Naive thymus-derived CD4-positive, alpha-beta T cell (primary cell): ENCODE data around the gene ANKMY2. TPM values are rescaled to one million over a fixed set of nuclear protein-coding genes. Genes with fewer than 3 reads are reported as not detected.

ENCODE experiments used
- ATAC-seq: fragments of 150-1000 bp; cut with Tn5 transposase; 2 replicates; pipeline ENCODE4 v1.10.0; 2021; ENCODE audit warnings: mild to moderate bottlenecking, moderate library complexity
- CTCF ChIA-PET: fragments of 350-600 bp; sonication (Branson Sonifier 250); formaldehyde crosslinking; loops from one replicate; lab custom pipeline; 2021; ENCODE audit warnings: antibody characterized with exemption; lab: Charles Lee
- POLR2A ChIA-PET: fragments of 350-600 bp; sonication (Branson Sonifier 250); formaldehyde crosslinking; loops from one replicate; lab custom pipeline; 2021; ENCODE audit warnings: antibody characterized with exemption, inconsistent platforms; lab: Charles Lee
- DNase-seq, 9 donors: peaks; one replicate each; pipeline versions ENCODE4 v3.0.0 to v3.0.0-alpha.2; 2020 to 2022; ENCODE audit warnings: mixed read lengths in 1 of 9
- H3K27ac ChIP-seq: one replicate; pipeline ENCODE4 v1.7.0; 2013; ENCODE audit warnings: mild to moderate bottlenecking, low read depth, low read length, moderate library complexity
- H3K27me3 ChIP-seq, 2 donors: one replicate each; pipeline ENCODE4 v1.7.0; 2013; ENCODE audit warnings: low read length in 2 of 2, mild to moderate bottlenecking in 2 of 2, moderate library complexity in 2 of 2; ENCODE audit not compliant: control insufficient read depth in 2 of 2, insufficient read depth in 2 of 2
- H3K36me3 ChIP-seq, 3 experiments: 1 replicate in 2 of 3; 2 replicates in 1 of 3; pipeline ENCODE4 v1.7.0; 2013; ENCODE audit warnings: low read length in 3 of 3, mild to moderate bottlenecking in 3 of 3, moderate library complexity in 1 of 3; ENCODE audit not compliant: insufficient read depth in 3 of 3, control insufficient read depth in 2 of 3
- H3K4me1 ChIP-seq, 2 donors: one replicate each; pipeline ENCODE4 v1.7.0; 2013; ENCODE audit warnings: low read length in 2 of 2, mild to moderate bottlenecking in 2 of 2, moderate library complexity in 1 of 2; ENCODE audit not compliant: control insufficient read depth in 2 of 2, insufficient read depth in 2 of 2
- H3K4me3 ChIP-seq: 2 replicates; pipeline ENCODE4 v1.7.0; 2013; ENCODE audit warnings: mild to moderate bottlenecking, low read length
- H3K9me3 ChIP-seq, 3 experiments: 1 replicate in 2 of 3; 2 replicates in 1 of 3; pipeline ENCODE4 v1.7.0; 2013; ENCODE audit warnings: low read length in 3 of 3; ENCODE audit not compliant: control insufficient read depth in 2 of 3
- H3K27ac Mint-ChIP-seq, 9 donors: one replicate each; pipeline ENCODE4 v1.8.0; 2020 to 2022; ENCODE audit warnings: mixed read lengths in 9 of 9, mild to moderate bottlenecking in 8 of 9, moderate library complexity in 5 of 9, inconsistent platforms in 2 of 9
- H3K27me3 Mint-ChIP-seq, 5 donors: one replicate each; pipeline ENCODE4 v1.8.0; 2021 to 2022; ENCODE audit warnings: mixed read lengths in 5 of 5, mild to moderate bottlenecking in 1 of 5
- H3K36me3 Mint-ChIP-seq, 5 donors: one replicate each; pipeline ENCODE4 v1.8.0; 2020 to 2022; ENCODE audit warnings: mixed read lengths in 5 of 5, mild to moderate bottlenecking in 3 of 5, inconsistent platforms in 1 of 5
- H3K4me1 Mint-ChIP-seq, 7 donors: one replicate each; pipeline ENCODE4 v1.8.0; 2020 to 2022; ENCODE audit warnings: mixed read lengths in 7 of 7, mild to moderate bottlenecking in 3 of 7, inconsistent platforms in 1 of 7
- H3K4me3 Mint-ChIP-seq, 10 donors: one replicate each; pipeline ENCODE4 v1.8.0; 2020 to 2022; ENCODE audit warnings: mild to moderate bottlenecking in 10 of 10, mixed read lengths in 10 of 10, moderate library complexity in 6 of 10, inconsistent platforms in 2 of 10
- H3K9me3 Mint-ChIP-seq, 11 donors: one replicate each; pipeline ENCODE4 v1.8.0; 2020 to 2022; ENCODE audit warnings: mixed read lengths in 11 of 11, mild to moderate bottlenecking in 4 of 11, inconsistent platforms in 1 of 11, moderate library complexity in 1 of 11
- intact Hi-C, 2 donors: fragments of 100-400 bp; cut with micrococcal nuclease; formaldehyde crosslinking; loops; one replicate each; pipeline ENCODE4 v1.15.1; 2023
- polyA plus RNA-seq, 2 donors: library from polyadenylated mRNA; unstranded; fragments of 300-500 nt; fragmentation: Illumina TruSeq; gene quantifications; one replicate each; pipeline ENCODE4 v1.2.3, GENCODE V29; 2021
- total RNA-seq, 6 experiments: library from RNA in 5 of 6; stranded (reverse) in 5 of 6; gene quantifications; 1 replicate in 5 of 6; 2 replicates in 1 of 6; pipeline ENCODE4 v1.2.3 and lab custom pipeline; 2021 to 2026

The ANKMY2 gene
- total and polyA plus RNA-seq, 7 experiments from 2014 or later, result 6.3 to 16.4 (median 11.8) TPM

- Histone ChIP-seq H3K9me3 (no peaks in the 10 kb centered on the region), H3K27me3 (no peaks in the 10 kb centered on the region), H3K4me1 (no peaks in the 10 kb centered on the region), H3K36me3 (no peaks in the 10 kb centered on the region), H3K27ac (no peak overlapping the region), H3K4me3 (no peak overlapping the region)
- Mint-ChIP-seq H3K4me3 (no peak overlapping the region), H3K27me3 (no peaks in the 10 kb centered on the region), H3K27ac (no peak overlapping the region), H3K4me1 (peaks cover 0 to 24% (median 0%) of the 10 kb centered on the region in 7 donors), H3K9me3 (peaks cover 0 to 2% (median 0%) of the 10 kb centered on the region in 11 donors), H3K36me3 (peaks cover 0 to 15% (median 12%) of the 10 kb centered on the region in 5 donors)
- POLR2A ChIA-PET, result no interaction called here
- ATAC-seq (no peak), DNase-seq (no peak)
- CTCF ChIA-PET, result no interaction called here
- intact Hi-C loops, result no loop called here
Measured at GRCh38 chr7:16637379-16637778, 8.2 kb downstream of the ANKMY2 start.

GRCh38 chr7:16636555-16637101 lies 8.9 kb downstream of the ANKMY2 start:
- no peaks in the 10 kb centered on the region for H3K9me3 ChIP-seq
- H3K4me3 Mint-ChIP-seq, result no peak overlapping the region
- CTCF ChIA-PET, result no interaction called here
- ATAC-seq, result no peak
- no peak for DNase-seq
- intact Hi-C loops, result no loop called here
- no peaks in the 10 kb centered on the region for H3K36me3 ChIP-seq
- no peak overlapping the region for H3K4me3 ChIP-seq
- POLR2A ChIA-PET, result interaction anchor here (0.8 kb wide), 1 partner anchor 9 kb away, joined by 3 read pairs; the partner anchor contains the start of genes ANKMY2 and BZW2
- no peaks in the 10 kb centered on the region for H3K4me1 ChIP-seq
- no peaks in the 10 kb centered on the region for H3K27me3 Mint-ChIP-seq
- no peak overlapping the region for H3K27ac ChIP-seq
- peaks cover 0 to 2% (median 0%) of the 10 kb centered on the region in 11 donors for H3K9me3 Mint-ChIP-seq
- peaks cover 0 to 16% (median 4%) of the 10 kb centered on the region in 7 donors for H3K4me1 Mint-ChIP-seq
- H3K36me3 Mint-ChIP-seq, result peaks cover 0 to 20% (median 15%) of the 10 kb centered on the region in 5 donors
- H3K27ac Mint-ChIP-seq, result no peak overlapping the region
- H3K27me3 ChIP-seq, result no peaks in the 10 kb centered on the region

- ATAC-seq (no peak), DNase-seq (no peak)
- Histone ChIP-seq H3K4me3 (no peak overlapping the region), H3K9me3 (no peaks in the 10 kb centered on the region), H3K4me1 (no peaks in the 10 kb centered on the region), H3K27me3 (no peaks in the 10 kb centered on the region), H3K27ac (no peak overlapping the region), H3K36me3 (no peaks in the 10 kb centered on the region)
- no peak overlapping the region for H3K4me3 Mint-ChIP-seq
- ChIA-PET POLR2A (interaction anchor here (1.7 kb wide), 1 partner anchor 11 kb away, joined by 4 read pairs; the partner anchor contains the start of gene ANKMY2), CTCF (no interaction called here)
- H3K9me3 Mint-ChIP-seq, result peaks cover 0 to 2% (median 0%) of the 10 kb centered on the region in 11 donors
- no peaks in the 10 kb centered on the region for H3K27me3 Mint-ChIP-seq
- H3K27ac Mint-ChIP-seq, result no peak overlapping the region
- intact Hi-C loops, result no loop called here
- H3K4me1 Mint-ChIP-seq, result peaks cover 0 to 13% (median 3%) of the 10 kb centered on the region in 7 donors
- peaks cover 0 to 24% (median 15%) of the 10 kb centered on the region in 5 donors for H3K36me3 Mint-ChIP-seq
Measured at GRCh38 chr7:16634271-16634738, 11.2 kb downstream of the ANKMY2 start.

- intact Hi-C loops, result no loop called here
- Mint-ChIP-seq H3K27ac (no peak overlapping the region), H3K4me3 (no peak overlapping the region)
Measured at GRCh38 chr7:16630654-16631053, 14.9 kb downstream of the ANKMY2 start.

GRCh38 chr7:16627236-16627635 lies 18.3 kb downstream of the ANKMY2 start:
- Histone ChIP-seq H3K36me3 (peaks cover 0 to 8% (median 0%) of the 10 kb centered on the region in 3 experiments), H3K4me1 (no peaks in the 10 kb centered on the region), H3K4me3 (no peak overlapping the region), H3K27ac (no peak overlapping the region), H3K9me3 (no peaks in the 10 kb centered on the region), H3K27me3 (no peaks in the 10 kb centered on the region)
- ChIA-PET CTCF (no interaction called here), POLR2A (interaction anchor here (1.5 kb wide), 1 partner anchor 19 kb away, joined by 4 read pairs; the partner anchor contains the start of gene BZW2)
- ATAC-seq (no peak), DNase-seq (no peak)
- Mint-ChIP-seq H3K4me1 (peaks cover 0 to 7% (median 0%) of the 10 kb centered on the region in 7 donors), H3K4me3 (no peak overlapping the region), H3K9me3 (no peaks in the 10 kb centered on the region), H3K36me3 (peaks cover 5 to 42% (median 11%) of the 10 kb centered on the region in 5 donors), H3K27me3 (no peaks in the 10 kb centered on the region), H3K27ac (no peak overlapping the region)
- intact Hi-C loops, result no loop called here

More at GRCh38 chr7:16630654-16631053, 14.9 kb downstream of the ANKMY2 start:
- ChIA-PET CTCF (no interaction called here), POLR2A (no interaction called here)
- H3K36me3 Mint-ChIP-seq, result peaks cover 0 to 29% (median 12%) of the 10 kb centered on the region in 5 donors
- Histone ChIP-seq H3K27me3 (no peaks in the 10 kb centered on the region), H3K9me3 (no peaks in the 10 kb centered on the region), H3K4me3 (no peak overlapping the region), H3K36me3 (no peaks in the 10 kb centered on the region), H3K27ac (no peak overlapping the region), H3K4me1 (no peaks in the 10 kb centered on the region)
- ATAC-seq, result no peak
- H3K27me3 Mint-ChIP-seq, result no peaks in the 10 kb centered on the region
- H3K4me1 Mint-ChIP-seq, result peaks cover 0 to 8% (median 0%) of the 10 kb centered on the region in 7 donors
- no peaks in the 10 kb centered on the region for H3K9me3 Mint-ChIP-seq
- no peak for DNase-seq

- Histone ChIP-seq H3K27me3 (no peaks in the 10 kb centered on the region), H3K4me3 (no peak overlapping the region), H3K4me1 (no peaks in the 10 kb centered on the region), H3K9me3 (no peaks in the 10 kb centered on the region), H3K27ac (no peak overlapping the region), H3K36me3 (peaks cover 0 to 8% (median 0%) of the 10 kb centered on the region in 3 experiments)
- Mint-ChIP-seq H3K4me1 (peaks cover 0 to 6% (median 0%) of the 10 kb centered on the region in 7 donors), H3K27ac (no peak overlapping the region), H3K36me3 (peaks cover 5 to 42% (median 8%) of the 10 kb centered on the region in 5 donors), H3K4me3 (no peak overlapping the region), H3K9me3 (no peaks in the 10 kb centered on the region), H3K27me3 (no peaks in the 10 kb centered on the region)
- POLR2A ChIA-PET, result no interaction called here
- no peak for ATAC-seq
- CTCF ChIA-PET, result no interaction called here
- intact Hi-C loops, result no loop called here
- no peak for DNase-seq
Measured at GRCh38 chr7:16626388-16626787, 19.2 kb downstream of the ANKMY2 start.
